Mammary epithelial cell (primary cell): ENCODE measurements around the gene LAGE3.

ENCODE experiments used
- CTCF ChIP-seq, 2 donors: IDR thresholded peaks in 1 of 2; conservative IDR thresholded peaks in 1 of 2; 2 replicates each; pipeline ENCODE4 v1.5.1; 2011 to 2012; ENCODE audit warnings: inconsistent platforms in 2 of 2, low read length in 2 of 2, mild to moderate bottlenecking in 2 of 2, control low read depth in 1 of 2, low read depth in 1 of 2; ENCODE audit not compliant: insufficient read depth in 1 of 2; ENCODE audit errors: extremely low read depth in 1 of 2
- EZH2 ChIP-seq: IDR thresholded peaks from 2 replicates; pipeline ENCODE4 v1.6.1; 2012; ENCODE audit warnings: low read length, inconsistent platforms, borderline replicate concordance

- no peak for TF ChIP-seq CTCF (conservative IDR thresholded peaks at IDR 0.05 in 1 of 2, IDR thresholded peaks at IDR 0.05 in 1 of 2; ENCODE audit: extremely low read depth in 1 of 2, insufficient read depth in 1 of 2, low read depth in 1 of 2, low read length in 2 of 2)
- no peak for TF ChIP-seq EZH2
These were observed 48.2 kb downstream of the LAGE3 start for GRCh38 chrX:154430916-154431315.
